ENCODE results near the gene PRSS23. TPM values are rescaled to one million over a fixed set of nuclear protein-coding genes. Genes with fewer than 3 reads are reported as not detected.

PRSS23 gene, protein sequence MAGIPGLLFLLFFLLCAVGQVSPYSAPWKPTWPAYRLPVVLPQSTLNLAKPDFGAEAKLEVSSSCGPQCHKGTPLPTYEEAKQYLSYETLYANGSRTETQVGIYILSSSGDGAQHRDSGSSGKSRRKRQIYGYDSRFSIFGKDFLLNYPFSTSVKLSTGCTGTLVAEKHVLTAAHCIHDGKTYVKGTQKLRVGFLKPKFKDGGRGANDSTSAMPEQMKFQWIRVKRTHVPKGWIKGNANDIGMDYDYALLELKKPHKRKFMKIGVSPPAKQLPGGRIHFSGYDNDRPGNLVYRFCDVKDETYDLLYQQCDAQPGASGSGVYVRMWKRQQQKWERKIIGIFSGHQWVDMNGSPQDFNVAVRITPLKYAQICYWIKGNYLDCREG
- total RNA-seq (46.0 and 61.7 TPM in 2 replicates), polyA plus RNA-seq (44.9 and 53.7 TPM in 2 replicates)

- Histone ChIP-seq H3K27me3 (no peaks in the 10 kb centered on the region), H4K20me1 (ENCODE audit: insufficient read depth, poor library complexity, severe bottlenecking) (no peaks in the 10 kb centered on the region), H3K9me2 (replicated peaks; ENCODE audit: insufficient read depth) (no peaks in the 10 kb centered on the region), H3K4me3 (peak within 1 kb of the TSS; percentile 25), H3K4me2 (peak within 1 kb of the TSS; percentile 75), H2AFZ (peak within 1 kb of the TSS; percentile 78), H3K36me3 (replicated peaks; ENCODE audit: insufficient read depth, low read depth) (no peaks in the 10 kb centered on the region), H3K79me2 (peaks cover 29% of the 10 kb centered on the region), H3K27ac (peak within 1 kb of the TSS; percentile 77), H3K4me1 (ENCODE audit: insufficient read depth) (peaks cover 11% of the 10 kb centered on the region), H3K9me3 (ENCODE audit: low read depth) (no peaks in the 10 kb centered on the region)
- DNase-seq (ENCODE audit: low spot score) = peak; percentile 87
- TF ChIP-seq EZH2 (IDR thresholded peaks at IDR 0.05; ENCODE audit: borderline replicate concordance) (no peak), EZH2phosphoT487 (IDR thresholded peaks at IDR 0.05; ENCODE audit: low read depth, severe bottlenecking, unreplicated experiment) (no peak), CTCF (IDR thresholded peaks at IDR 0.05; ENCODE audit: poor library complexity) (no peak)
- 2% methylated on average over 74 of the region's 97 CpGs for WGBS (ENCODE audit: low lambda C conversion rate, missing lambda C conversion rate)
Observed at GRCh38 chr11:86800076-86800959, at the start of gene PRSS23. TSS of gene PRSS23 (plus strand) at chr11:86800542. CDS start at chr11:86807644, 7,102 bp downstream.

- TF ChIP-seq CTCF (IDR thresholded peaks at IDR 0.05; ENCODE audit: poor library complexity) (no peak), EZH2 (IDR thresholded peaks at IDR 0.05; ENCODE audit: borderline replicate concordance) (no peak), EZH2phosphoT487 (IDR thresholded peaks at IDR 0.05; ENCODE audit: low read depth, severe bottlenecking, unreplicated experiment) (no peak)
- no peak overlapping the region for H3K4me3 ChIP-seq
- no peak overlapping the region for H2AFZ ChIP-seq
- peak overlapping the region; percentile 23 for H3K27ac ChIP-seq
- no peak for DNase-seq (ENCODE audit: low spot score)
- H3K9me2 ChIP-seq (replicated peaks; ENCODE audit: insufficient read depth) = no peaks in the 10 kb centered on the region
- no peaks in the 10 kb centered on the region for H3K27me3 ChIP-seq
- no peaks in the 10 kb centered on the region for H4K20me1 ChIP-seq (ENCODE audit: insufficient read depth, poor library complexity, severe bottlenecking)
- H3K4me1 ChIP-seq (ENCODE audit: insufficient read depth) = peaks cover 4% of the 10 kb centered on the region
- 50% methylated on average over 3 of the region's 3 CpGs for WGBS (ENCODE audit: low lambda C conversion rate, missing lambda C conversion rate)
- H3K79me2 ChIP-seq = no peaks in the 10 kb centered on the region
- H3K36me3 ChIP-seq (replicated peaks; ENCODE audit: insufficient read depth, low read depth) = no peaks in the 10 kb centered on the region
- H3K9me3 ChIP-seq (ENCODE audit: low read depth) = no peaks in the 10 kb centered on the region
- no peak overlapping the region for H3K4me2 ChIP-seq
Observed at GRCh38 chr11:86753459-86753858, 46.9 kb upstream of the PRSS23 start.

DNA sequence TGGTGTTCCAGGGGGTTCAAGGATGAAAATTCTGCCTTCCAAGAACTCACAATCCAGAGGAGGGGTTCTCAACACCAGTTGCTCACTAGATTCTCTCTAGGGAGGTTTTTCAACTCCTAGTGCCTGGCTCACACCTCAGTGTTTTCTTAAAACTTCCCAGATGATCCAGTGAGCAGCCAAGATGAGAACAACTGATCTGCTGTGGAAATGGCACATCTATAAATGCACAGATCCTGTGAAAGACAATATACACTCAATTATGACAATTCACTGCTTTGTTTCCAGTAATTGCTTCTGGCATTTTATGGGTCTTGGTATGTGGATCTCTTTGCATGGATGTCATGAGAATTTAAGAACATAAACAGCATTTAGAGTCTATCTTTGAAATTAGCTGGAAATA is 45.2 kb upstream of the PRSS23 start:
- TF ChIP-seq EZH2 (IDR thresholded peaks at IDR 0.05; ENCODE audit: borderline replicate concordance) = no peak
- no peak for TF ChIP-seq CTCF (IDR thresholded peaks at IDR 0.05; ENCODE audit: poor library complexity)
- no peak for TF ChIP-seq EZH2phosphoT487 (IDR thresholded peaks at IDR 0.05; ENCODE audit: low read depth, severe bottlenecking, unreplicated experiment)
- H3K79me2 ChIP-seq = no peaks in the 10 kb centered on the region
- H2AFZ ChIP-seq = no peak overlapping the region
- H4K20me1 ChIP-seq (ENCODE audit: insufficient read depth, poor library complexity, severe bottlenecking) = no peaks in the 10 kb centered on the region
- no peaks in the 10 kb centered on the region for H3K9me2 ChIP-seq (replicated peaks; ENCODE audit: insufficient read depth)
- H3K4me1 ChIP-seq (ENCODE audit: insufficient read depth) = no peaks in the 10 kb centered on the region
- H3K27me3 ChIP-seq = no peaks in the 10 kb centered on the region
- no peak for DNase-seq (ENCODE audit: low spot score)
- H3K4me2 ChIP-seq = no peak overlapping the region
- H3K9me3 ChIP-seq (ENCODE audit: low read depth) = no peaks in the 10 kb centered on the region
- H3K36me3 ChIP-seq (replicated peaks; ENCODE audit: insufficient read depth, low read depth) = no peaks in the 10 kb centered on the region
- no peak overlapping the region for H3K4me3 ChIP-seq
- no peak overlapping the region for H3K27ac ChIP-seq

All from hepatocyte (in vitro differentiated cells).